ENCODE data around the gene WASF2.
"Not testable (repeated sequence)": the region's sequence is repeated elsewhere in the genome, so short reads cannot be mapped to it uniquely, and the experiment has no call there.

Gene WASF2

DNA sequence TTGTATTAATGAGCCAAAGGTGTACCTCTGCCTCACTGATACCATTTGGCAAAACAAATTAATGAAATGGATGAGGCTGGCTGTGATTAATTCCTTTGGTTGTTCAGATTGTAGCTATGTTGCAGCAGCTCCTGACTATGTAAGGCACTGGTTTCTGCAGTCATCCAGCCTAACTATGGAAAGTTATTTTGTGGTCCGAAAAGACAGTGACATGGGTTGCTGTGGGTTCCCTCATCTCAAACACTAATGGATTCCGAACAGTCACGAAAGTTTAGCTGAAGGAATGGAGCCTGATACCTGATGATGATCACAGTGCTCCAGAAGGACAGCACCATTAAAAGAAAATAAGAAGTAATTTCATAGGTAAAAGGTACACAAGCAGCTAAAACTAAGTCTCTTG lies 42.6 kb downstream of the WASF2 start:
- no peak for DNase-seq

DNA sequence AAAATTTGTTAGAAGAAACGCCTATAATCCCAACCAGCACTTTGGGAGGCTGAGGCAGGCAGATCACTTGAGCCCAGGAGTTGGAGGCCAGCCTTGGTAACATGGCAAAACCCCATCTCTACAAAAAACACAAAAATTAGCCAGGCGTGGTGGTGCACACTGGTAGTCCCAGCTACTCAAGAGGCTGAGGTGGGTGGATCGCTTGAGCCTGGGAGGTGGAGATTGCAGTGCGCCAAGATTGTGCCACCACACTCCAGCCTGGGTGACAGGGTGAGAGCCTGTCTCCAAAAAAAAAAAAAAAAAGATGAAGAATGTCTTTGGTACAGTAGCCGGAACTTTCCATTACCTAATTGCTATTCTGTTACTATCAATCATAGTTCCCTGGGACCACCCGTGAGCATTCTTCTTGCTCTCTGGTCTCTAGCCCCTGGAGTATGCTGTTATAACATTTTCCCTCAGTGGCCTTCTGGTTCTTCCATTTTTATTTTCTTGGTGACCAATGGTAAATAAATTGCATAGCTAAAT lies 43.4 kb downstream of the WASF2 start:
- no peak for DNase-seq

DNA sequence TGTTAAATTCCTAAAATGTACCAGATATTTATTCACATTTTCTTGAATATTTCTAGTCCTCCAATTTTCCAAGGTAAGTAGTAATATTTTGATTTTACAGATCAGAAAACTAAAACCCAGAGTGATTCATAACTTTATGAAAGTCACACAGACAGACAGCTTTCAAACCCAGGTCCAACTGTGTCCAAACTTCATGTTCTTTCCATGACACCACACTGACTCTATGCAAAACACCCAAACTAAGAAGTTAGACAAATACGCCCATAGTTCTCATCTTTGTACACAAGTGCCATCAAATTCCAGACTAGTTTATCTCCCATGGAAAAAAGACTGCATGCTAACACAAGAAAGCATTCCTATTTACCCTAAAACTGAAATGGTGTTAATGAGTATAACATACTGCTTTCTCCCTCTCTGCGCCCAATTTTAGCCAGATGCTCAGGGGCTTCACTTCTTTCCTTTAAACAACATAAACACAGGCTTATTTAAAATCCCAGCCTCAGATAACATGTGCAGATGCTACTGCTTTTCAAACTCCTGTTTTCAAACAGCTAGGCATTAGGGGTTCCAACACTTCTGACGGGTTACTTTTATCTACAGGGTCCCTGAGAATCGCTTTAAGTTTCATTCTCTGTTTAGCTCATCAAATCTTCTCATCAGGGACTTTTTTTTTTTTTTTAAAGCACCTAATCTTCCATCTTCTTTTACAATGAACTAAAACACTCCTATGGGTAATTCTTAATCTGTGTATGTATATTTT lies 44.6 kb downstream of the WASF2 start:
- no peak for DNase-seq

DNA sequence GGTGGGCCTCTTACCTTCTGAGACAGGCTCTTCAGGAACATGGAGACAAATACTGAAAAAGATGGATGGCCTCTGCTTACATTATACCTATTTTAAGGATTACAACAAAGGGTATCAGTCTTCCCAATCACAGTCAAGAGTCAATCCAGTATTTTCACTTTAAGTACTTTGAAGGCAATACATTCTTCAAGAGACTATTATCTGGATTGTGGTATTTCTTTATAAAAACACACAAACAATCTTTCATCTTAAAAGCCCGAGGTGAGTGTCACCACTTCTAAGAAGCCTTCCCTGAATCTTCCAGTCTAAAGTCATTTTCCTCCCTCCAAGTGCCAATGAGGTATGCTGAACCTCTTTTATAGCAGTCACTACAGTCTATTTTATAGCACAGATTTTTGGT lies 45.3 kb downstream of the WASF2 start:
- no peak for DNase-seq

DNA sequence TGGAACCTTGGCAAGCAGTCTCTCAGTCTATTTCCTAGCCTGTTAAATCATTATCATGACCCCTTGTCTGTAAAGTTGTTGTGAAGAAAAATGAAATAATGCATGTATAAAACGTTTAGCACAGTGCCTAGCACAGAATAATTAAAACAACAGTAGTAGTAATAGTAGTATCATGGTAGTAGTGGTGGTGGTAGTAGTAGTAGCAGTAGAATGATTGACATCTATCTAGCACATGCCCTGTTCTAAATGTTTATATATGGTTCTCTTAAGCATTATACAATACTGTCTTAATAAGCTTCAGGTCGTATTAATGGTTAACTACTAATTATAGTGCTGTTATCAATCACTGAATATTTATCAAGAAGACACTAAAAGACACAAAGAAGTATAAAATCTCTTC lies 50.8 kb downstream of the WASF2 start:
- DNase-seq, result no peak

DNA sequence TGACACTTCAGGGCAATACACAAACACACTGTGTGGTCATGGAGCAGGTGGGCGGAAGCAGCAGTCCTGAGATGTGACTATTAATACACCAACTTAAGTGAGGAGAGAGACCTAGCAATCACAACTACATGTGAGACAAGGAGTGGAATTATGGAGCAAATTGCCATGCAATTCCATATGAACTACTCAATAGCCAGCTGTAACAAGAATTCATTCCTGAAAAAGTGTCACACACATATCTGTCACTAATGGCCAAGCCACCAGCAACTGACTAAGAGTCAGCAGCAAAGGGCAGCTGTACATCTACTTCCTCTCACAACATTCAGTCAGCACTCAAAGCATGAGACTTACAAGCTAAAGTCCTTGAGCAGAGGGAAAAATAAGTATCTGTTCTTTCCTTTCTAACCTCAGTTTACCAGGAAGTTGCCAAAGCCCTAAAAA lies 51.3 kb downstream of the WASF2 start:
- no peak for DNase-seq

DNA sequence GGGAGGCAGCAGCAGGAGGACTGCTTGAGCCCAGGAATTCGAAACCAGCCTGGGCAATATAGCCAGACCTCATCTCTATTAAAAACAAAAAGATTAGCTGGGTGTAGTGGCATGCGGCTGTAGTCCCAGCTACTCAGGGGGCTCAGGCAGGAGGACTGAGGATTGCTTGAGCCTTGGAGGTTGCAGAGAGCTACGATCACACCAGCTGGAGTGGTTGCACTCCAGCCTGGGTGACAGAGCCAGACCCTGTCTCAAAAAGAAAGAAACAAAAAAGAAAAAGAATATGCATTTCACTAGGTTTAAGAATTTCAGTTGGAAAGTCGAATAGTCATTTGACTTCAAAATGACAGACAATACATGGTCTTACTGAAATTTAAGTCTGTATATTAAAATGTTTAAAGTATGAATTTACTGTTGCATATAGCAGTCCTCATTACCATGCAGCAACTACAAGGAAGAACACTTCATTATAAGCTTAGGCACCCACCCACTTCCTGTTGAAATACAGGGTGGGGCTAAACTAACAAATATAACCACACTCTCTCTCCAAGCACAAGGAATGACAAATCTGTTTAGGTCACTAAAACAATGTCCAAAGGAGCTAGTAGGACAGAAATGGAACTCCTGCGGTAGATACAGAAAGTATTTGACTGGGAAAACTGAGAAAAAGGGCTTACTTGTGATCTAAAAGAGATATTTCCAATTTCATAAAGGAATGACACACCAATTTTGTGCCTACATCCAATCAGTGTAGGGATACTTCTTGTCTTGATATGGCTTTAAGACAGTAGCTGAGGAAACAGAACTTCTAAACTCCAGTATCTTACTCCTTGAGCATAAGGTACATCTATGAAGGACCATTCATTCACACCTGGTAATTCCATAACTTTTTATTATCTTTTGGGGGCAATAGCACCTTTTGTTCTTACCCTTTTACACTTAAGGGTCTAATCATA lies 53.5 kb downstream of the WASF2 start:
- DNase-seq, result no peak

DNA sequence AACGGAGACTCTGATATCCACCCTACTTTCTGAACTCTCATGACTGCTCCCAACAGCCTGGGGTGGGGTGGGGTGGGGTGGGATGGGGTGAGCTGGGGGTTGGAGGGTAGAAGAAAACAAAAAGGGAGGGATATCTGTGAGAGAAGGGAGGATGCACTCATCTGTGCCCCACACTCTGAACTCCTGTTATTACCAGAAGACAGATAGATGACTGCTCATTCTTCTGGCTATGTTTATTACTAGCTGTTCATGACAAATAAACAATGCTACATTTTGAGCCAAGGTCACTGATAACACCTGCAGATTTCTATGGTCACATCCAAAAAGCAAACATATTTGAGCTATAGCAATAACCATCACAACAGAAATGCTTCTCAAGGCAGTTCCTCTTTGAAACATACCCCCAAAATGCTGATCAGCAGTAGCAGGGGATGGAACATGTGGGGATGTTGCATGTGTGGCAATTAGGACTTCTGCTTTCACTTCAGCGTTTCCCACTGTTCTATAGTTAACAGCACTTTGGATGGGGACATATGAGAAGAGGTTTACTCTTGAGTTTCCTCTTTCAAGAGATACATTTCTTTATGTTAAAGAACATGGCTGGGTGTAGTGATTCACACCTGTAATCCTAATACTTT lies 54.3 kb downstream of the WASF2 start:
- DNase-seq, result no peak

DNA sequence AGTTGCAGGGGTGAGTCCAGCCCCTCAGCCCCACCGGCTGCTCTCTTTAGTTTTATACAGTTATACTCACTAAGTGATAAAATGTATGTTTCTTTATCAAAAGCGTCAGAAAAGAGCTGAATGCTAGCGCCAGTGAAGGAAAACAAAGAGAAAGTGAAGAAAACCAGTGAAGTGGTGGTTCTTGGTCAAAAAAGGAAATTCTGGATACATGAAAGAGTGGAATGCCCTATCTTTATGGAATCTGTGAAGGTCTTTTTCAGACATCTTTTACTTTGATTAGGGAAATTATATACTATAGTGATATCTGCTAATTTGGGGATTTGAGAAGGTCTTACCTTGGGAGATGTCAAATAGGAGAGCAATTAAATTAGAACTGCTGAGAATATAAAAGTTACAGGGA lies 56.3 kb downstream of the WASF2 start:
- DNase-seq, result no peak

DNA sequence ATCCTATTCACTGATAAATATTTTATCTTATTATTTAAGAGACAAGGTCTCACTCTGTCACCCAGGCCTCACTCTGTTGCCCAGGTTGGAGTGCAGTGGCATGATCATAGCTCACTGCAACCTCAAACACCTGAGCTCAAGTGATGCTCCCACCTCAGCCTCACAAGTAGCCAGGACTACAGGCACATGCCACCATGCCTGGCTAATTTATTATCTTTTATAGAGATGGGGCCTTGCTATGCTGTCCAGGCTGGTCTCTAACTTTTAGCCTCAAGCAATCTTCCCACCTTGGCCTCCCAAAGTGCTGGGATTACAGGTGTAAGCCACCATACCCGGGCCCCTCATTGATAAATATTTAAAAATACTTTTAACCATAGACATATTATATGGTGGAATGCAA lies 57.2 kb downstream of the WASF2 start:
- DNase-seq, result not testable (repeated sequence)

DNA sequence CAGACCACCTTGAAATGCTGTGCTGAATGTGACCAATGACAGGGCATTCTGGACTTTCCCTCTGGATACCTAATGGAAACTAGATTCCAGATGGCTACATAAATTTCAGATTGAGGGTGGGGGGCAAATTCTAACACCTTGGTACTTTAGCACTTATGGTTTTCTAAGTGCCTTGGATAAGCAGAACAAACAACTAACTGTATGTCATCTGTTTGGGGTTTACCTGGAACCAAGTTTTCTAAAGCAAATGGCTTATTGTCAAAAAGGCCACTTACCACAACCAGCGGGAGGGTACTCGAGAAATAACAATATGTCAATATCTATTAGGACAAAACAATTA lies 58.4 kb downstream of the WASF2 start:
- no peak for DNase-seq

DNA sequence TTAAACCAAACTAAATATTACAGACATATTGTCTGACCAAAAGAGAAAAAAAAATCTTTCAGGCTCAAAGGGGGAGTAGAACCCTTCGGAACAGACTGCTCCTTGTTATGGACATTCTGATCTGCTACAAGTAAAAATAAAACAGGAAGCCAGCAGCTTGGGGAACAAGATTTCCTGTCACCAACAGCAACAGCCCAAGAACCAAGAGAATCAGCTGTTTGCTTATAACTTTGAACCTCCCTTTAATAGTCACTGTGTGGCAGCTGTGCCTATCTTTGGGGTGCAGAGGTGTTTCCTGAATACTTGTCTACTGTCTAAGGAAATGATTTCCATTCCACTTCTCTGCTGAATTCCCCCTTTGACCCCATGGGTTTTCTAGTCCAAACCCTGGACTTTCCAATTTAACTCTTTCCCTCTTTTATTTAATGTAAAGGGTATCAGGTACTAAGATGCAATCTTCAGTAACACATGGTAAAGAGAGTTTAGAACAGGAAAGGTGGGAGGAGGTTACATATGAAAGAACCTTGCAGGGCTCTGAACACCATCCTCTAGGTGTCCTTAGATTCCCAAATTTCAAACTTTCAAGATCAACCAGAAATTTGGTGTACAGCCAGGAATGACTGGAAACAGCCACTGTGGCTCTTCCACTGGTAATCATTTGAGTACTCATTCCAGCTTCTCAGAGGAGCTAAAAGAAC lies 58.9 kb downstream of the WASF2 start:
- DNase-seq, result peak in 1 of 2 experiments; percentile 17

DNA sequence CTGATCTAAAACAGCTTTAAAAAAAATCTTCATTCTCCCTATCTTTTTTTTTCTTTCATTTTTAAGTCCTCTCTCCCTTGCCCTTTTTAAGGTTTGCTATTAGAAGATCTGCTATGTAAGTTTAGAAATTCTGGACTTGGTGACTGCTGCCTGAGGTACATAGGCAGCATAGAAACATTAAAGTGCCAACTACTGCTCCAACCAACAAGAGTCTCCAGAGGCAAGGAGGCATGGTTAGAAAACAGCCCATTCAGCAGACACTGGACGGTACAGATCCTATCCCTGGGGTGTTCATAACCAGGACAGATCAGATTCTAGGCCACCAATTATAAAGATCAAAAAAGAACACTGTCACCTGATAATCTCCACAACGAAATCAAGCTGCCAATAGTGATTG lies 60.9 kb downstream of the WASF2 start:
- no peak for DNase-seq

DNA sequence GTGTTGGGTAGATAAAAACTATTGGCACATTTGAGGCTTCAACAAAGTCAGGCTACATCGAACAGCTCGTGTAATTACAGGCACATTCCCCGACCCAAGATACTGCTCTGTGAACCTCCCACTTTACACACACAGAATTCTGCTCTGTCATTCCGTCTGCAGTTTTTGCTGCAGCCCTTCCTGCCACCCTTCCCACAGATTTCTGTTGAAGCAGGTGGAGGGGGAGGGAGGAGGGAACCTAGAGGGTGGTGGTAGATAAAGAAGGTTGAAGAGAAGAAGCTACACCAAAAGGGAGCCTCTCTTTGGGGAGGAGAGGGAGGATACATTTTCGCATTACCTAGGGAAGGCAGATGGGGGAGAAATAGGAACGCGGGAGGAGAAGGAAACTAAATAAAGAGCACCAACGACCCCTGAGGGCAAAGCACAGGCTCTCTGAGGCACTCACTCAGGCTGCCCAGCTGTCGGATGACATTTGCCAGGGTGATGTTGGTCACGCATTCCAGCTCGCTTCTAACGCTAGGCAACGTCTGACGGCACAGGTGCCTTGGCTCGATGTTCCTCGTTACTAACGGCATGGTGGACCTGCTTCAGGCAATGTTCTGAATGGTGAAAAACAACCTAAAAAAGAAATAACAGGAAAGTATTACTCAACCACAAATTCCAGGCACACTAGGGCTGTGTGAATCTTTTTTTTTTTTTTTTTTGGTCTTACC lies 61.5 kb downstream of the WASF2 start:
- DNase-seq, result peak in 1 of 2 experiments; percentile 46

DNA sequence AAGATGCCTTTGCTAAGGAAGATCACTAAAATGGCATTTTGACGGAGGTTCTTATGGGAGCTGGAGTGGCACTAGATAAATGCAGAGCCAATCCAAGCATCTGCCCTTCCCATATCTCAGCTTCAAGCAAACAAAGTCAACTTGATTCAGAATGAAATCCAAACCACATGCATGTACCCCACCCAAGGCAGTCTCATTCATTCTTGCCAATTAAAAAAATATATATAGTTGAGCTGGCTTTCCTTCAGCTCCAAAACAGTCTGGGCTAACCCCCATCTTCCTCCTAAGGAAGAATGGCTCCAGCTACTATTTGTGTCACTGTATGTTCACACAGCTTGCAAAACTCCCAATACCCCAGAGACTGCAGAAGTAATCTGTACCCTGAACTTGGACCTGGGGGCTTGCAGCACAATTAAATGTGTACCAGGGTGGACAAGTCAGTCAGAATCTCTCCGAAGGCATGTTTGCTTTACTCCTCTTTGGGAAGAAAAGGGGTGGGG lies 62.1 kb downstream of the WASF2 start:
- no peak for DNase-seq

DNA sequence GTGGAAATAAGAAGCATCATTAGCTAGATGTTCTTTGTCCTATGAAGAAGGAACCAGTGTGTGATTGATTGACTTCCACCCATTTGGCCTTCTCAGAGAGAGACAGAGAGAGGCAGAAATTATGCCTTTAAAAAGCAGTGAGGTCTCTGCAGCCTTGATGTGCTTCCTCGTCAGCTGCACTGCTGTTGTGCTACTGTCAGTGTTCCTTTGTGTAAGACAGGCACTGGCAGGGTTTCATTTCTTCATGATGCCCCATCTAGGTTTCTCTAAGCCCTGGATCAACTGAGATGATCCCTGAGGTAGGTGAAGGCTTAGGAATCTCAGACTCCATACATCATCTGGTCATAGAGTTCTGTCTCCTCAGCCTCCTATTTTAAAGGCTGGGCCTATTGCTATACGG lies 62.6 kb downstream of the WASF2 start:
- no peak for DNase-seq

DNA sequence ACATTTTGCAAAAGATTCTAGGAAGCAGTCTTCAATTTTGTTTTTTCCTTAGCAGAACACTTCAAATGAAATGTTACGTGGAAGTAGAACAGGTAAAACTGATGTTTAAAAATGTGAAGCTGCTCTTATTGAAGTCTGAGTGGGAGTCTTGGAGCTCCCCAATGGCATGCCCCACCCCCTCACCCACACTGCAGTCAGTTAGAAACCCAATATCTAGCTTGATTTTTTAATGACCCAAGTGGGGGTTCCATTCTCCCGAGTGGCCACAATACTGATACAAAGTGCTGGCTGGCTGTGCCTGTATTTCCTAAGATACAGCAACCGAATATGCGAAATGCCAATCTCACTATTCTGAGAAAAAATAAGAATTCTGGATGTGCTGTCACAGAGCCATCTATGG lies 66.3 kb downstream of the WASF2 start:
- no peak for DNase-seq

DNA sequence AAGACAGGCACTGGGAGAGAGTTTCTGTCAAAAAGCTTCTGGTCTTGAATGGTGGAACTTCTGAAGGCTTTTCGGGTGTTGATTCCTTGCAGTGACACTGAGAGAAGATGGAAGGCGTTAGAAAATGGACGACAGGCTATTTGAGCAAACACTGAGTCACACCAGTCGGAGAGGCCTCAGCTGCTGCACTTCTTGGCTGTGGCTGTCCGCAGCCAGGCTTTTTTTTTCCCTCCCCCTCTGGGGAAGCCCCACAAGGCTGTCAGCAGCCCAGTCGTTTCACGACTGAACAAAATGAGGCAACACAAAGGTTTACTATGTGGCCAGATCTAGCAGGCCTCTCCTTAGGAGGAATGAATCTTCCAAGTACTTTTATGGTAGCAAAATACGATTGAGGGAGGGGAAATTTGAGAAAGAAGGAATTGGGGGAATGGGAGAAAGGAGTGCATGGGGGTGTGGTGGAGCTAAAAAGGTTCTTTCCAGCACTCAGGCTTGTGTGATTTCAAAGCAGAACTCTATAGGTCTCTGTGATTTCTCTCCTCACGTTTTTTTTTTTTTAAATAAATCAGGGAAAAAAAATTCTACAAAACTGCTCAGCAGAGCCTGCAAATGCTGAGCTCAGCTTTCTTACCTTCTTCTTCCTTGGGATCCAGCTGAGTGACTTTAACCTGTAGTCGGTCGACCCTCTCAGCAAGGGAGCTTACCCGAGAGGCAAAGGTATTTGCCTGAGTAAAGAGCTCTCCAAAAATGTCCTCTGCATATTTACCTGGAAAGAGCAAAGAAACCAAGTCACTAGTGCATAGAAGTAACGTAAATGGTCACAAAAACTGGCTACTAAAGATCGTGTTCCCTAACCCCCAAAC lies 71.4 kb downstream of the WASF2 start:
- DNase-seq, result peak; percentile 30

DNA sequence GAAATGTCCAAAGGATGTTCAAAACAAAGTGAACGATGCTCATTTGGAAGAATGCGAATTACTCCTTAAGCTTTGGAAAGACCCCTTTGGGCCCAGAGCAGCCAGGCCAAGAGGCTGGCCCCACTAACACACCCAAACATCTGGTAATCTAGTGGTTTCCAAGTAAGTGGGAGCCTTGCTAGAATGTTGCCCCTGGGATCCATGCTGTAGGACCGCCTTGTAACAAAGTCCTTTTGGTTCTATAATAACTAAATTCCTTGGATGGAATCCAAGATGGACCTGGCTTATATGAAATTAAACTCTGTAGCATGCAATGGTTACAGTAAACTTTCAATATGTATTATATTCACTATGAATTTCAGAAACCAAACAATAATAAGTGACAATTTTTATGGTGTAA lies 72.3 kb downstream of the WASF2 start:
- DNase-seq, result no peak

DNA sequence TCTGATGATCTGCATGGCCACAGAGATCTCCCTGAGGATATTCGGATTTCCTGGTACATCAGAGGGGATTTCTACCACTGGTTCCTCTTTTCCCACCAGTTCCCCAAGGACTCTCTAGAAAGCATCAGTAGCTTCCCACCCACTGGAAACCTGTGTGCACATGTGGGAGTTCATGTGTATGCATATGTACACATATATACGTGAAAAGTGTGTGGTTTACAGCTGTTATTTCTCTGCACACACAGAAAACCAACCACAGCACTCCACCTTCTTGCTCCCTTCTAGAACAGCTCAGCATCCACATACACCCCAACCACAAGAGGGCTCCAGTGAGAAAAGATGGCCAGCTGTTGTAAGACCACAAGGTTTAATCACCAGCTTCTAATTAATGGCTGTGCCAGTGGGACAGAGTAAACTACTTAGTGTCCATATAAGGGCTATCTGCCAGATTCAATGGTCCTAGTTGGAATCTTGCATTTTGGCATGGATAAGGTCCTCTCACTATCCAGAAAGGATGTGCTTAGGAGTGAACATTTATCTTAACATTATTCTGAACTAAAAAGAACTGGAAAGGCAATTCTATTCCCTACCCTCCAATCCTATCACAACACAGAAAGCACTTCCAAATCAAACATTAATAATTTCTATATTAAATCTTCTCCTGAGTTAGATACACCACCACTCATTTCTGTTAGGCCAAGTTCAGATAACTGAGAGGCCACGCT lies 73.4 kb downstream of the WASF2 start:
- peak in 1 of 2 experiments; percentile 57 for DNase-seq
